K562 (cell line): ENCODE measurements around the gene DPM1. TPM values are rescaled to one million over a fixed set of nuclear protein-coding genes. Genes with fewer than 3 reads are reported as not detected.

Experiments used
- ASH1L ChIP-seq: fragments of 450-650 bp; IDR thresholded peaks from 2 replicates; pipeline ENCODE4 v1.6.1; 2018; ENCODE audit warnings: borderline replicate concordance, mild to moderate bottlenecking, low read depth; ENCODE audit not compliant: partially characterized antibody
- CAMTA2 ChIP-seq: fragments of 250-450 bp; sonication (Bioruptor Pico); conservative IDR thresholded peaks from 2 replicates; pipeline ENCODE4 v1.5.1; 2022
- CHD2 ChIP-seq: IDR thresholded peaks from 2 replicates; pipeline ENCODE4 v1.6.1; 2011; ENCODE audit warnings: low read depth, low read length
- CXXC5 ChIP-seq: fragments of 250-450 bp; sonication (Bioruptor Pico); IDR thresholded peaks from 2 replicates; pipeline ENCODE4 v1.8.0; 2022; ENCODE audit warnings: inconsistent platforms, mild to moderate bottlenecking, moderate library complexity
- DDX20 ChIP-seq: fragments of 450-650 bp; IDR thresholded peaks from 2 replicates; pipeline ENCODE4 v1.6.1; 2016; ENCODE audit warnings: missing genetic modification characterization, low read depth, mild to moderate bottlenecking, missing compliant biosample characterization, moderate library complexity
- E2F1 ChIP-seq: sonication (generic); formaldehyde crosslinking; IDR thresholded peaks from 2 replicates; pipeline ENCODE4 v1.8.1; 2023; ENCODE audit warnings: mild to moderate bottlenecking, missing genetic modification reagents, moderate library complexity
- E2F8 ChIP-seq: fragments of 450-650 bp; IDR thresholded peaks from 2 replicates; pipeline ENCODE4 v1.7.1; 2018; ENCODE audit warnings: mild to moderate bottlenecking, low read depth; ENCODE audit not compliant: partially characterized antibody
- EP400 ChIP-seq: fragments of 450-650 bp; IDR thresholded peaks from 2 replicates; pipeline ENCODE4 v1.6.1; 2017; ENCODE audit warnings: antibody characterized with exemption, mild to moderate bottlenecking, moderate library complexity
- HDAC1 ChIP-seq, 2 experiments: fragments of 450-650 bp; IDR thresholded peaks; 2 replicates each; pipeline ENCODE4 v1.6.1; 2016 to 2017; ENCODE audit warnings: inconsistent platforms in 1 of 2, mild to moderate bottlenecking in 1 of 2, moderate library complexity in 1 of 2
- KLF10 ChIP-seq: fragments of 250-450 bp; sonication (Bioruptor Pico); IDR thresholded peaks from 2 replicates; pipeline ENCODE4 v1.6.1; 2021; ENCODE audit warnings: matching md5 sums
- MED1 ChIP-seq: sonication (generic); formaldehyde crosslinking; IDR thresholded peaks from 2 replicates; pipeline ENCODE4 v1.8.1; 2023; ENCODE audit warnings: missing genetic modification reagents, borderline replicate concordance
- MTF1 ChIP-seq: fragments of 250-450 bp; sonication (Bioruptor Pico); IDR thresholded peaks from 2 replicates; pipeline ENCODE4 v1.9.0; 2021; ENCODE audit warnings: moderate library complexity, mild to moderate bottlenecking, inconsistent platforms, borderline replicate concordance
- NFE2 ChIP-seq: IDR thresholded peaks from 2 replicates; pipeline ENCODE4 v1.6.1; 2014; ENCODE audit warnings: antibody characterized with exemption, low read depth
- OTX1 ChIP-seq: fragments of 450-650 bp; formaldehyde crosslinking; IDR thresholded peaks from 2 replicates; pipeline ENCODE4 v1.4.0; 2022; ENCODE audit warnings: mild to moderate bottlenecking
- PREB ChIP-seq: sonication (generic); formaldehyde crosslinking; IDR thresholded peaks from 2 replicates; pipeline ENCODE4 v1.8.1; 2023; ENCODE audit warnings: mild to moderate bottlenecking, missing genetic modification reagents
- PRMT5 ChIP-seq: sonication (generic); formaldehyde crosslinking; IDR thresholded peaks from 2 replicates; pipeline ENCODE4 v1.5.0; 2020; ENCODE audit warnings: missing genetic modification reagents
- SP1 ChIP-seq: sonication (generic); formaldehyde crosslinking; IDR thresholded peaks from 2 replicates; pipeline ENCODE4 v1.8.1; 2022; ENCODE audit warnings: mild to moderate bottlenecking, missing genetic modification reagents
- XRCC4 ChIP-seq: IDR thresholded peaks from one replicate; pipeline ENCODE4 v1.6.1; 2011; ENCODE audit not compliant: insufficient read depth, insufficient read length; ENCODE audit errors: extremely low read depth
- ZFP36 ChIP-seq: fragments of 150-350 bp; IDR thresholded peaks from 2 replicates; pipeline ENCODE4 v1.6.1; 2018; ENCODE audit warnings: low read length, low read depth; ENCODE audit not compliant: partially characterized antibody
- ZNF655 ChIP-seq: fragments of 250-450 bp; sonication (Bioruptor Pico); IDR thresholded peaks from 2 replicates; pipeline ENCODE4 v1.5.0; 2021
- ZNF766 ChIP-seq: fragments of 200-800 bp; sonication (Bioruptor generic); conservative IDR thresholded peaks from 2 replicates; pipeline ENCODE4 v1.6.1; 2016; ENCODE audit warnings: missing genetic modification characterization, missing compliant biosample characterization
- ZZZ3 ChIP-seq: fragments of 450-650 bp; IDR thresholded peaks from 2 replicates; pipeline ENCODE4 v1.6.1; 2016; ENCODE audit warnings: antibody characterized with exemption, mild to moderate bottlenecking, moderate library complexity
- polyA plus RNA-seq, 8 experiments: library from polyadenylated mRNA; depleted of rRNA in 4 of 8; stranded (reverse) in 5 of 8; unstranded in 3 of 8; fragments of >200 nt; fragmentation: Nextera tagmentation in 2 of 8; fragmentation: Illumina TruSeq in 1 of 8; extraction: Ambion mirVana in 2 of 8; extraction: Trizol in 1 of 8; gene quantifications; 2 replicates each; pipeline versions ENCODE4 v1.2.1 to v1.2.3, GENCODE V29; 2011 to 2014; ENCODE audit warnings: inconsistent platforms in 1 of 8, missing spikeins in 1 of 8
- total RNA-seq, 7 experiments: library from RNA; depleted of rRNA in 6 of 7; stranded (reverse); fragments of >200 nt in 6 of 7; fragmentation: Illumina TruSeq in 2 of 7; extraction: Trizol in 2 of 7; gene quantifications; 2 replicates each; pipeline versions ENCODE4 v1.2.1 to v1.2.3, GENCODE V29; 2011 to 2021; ENCODE audit warnings: low replicate concordance in 1 of 7

Gene DPM1
- total and polyA plus RNA-seq, 9 of the 15 experiments (the other 6 are each of a cell fraction or from before 2014, with no cell fraction given), result 75.2 to 190 (median 153) TPM

GRCh38 chr20:50958615-50959542 is 547 bp upstream of the DPM1 start, which contains the start of gene MOCS3 (continued):
- peak; percentile 98 for TF ChIP-seq E2F8
- TF ChIP-seq MTF1 (CRISPR knock-in tag), result no peak
- TF ChIP-seq NFE2, result no peak
- no peak for TF ChIP-seq CHD2
- TF ChIP-seq ZZZ3, result 0 out of 2 replicates have a peak, but pooled peaks have one; percentile 43
- 0 out of 2 replicates have a peak, but pooled peaks have one; percentile 61 for TF ChIP-seq MED1 (CRISPR knock-in tag)
- TF ChIP-seq ZFP36, result no peak
- TF ChIP-seq PRMT5 (CRISPR knock-in tag), result no peak
- TF ChIP-seq ASH1L, result peak; percentile 84
- 0 out of 2 replicates have a peak, but pooled peaks have one; percentile 1 for TF ChIP-seq E2F1 (CRISPR knock-in tag)
- peak; percentile 85 for TF ChIP-seq EP400
- TF ChIP-seq CAMTA2 (CRISPR knock-in tag), result no peak
- no peak for TF ChIP-seq XRCC4
- peak; percentile 23; the same call in 1 of the 2 replicates for TF ChIP-seq SP1 (CRISPR knock-in tag)
- no peak for TF ChIP-seq KLF10 (CRISPR knock-in tag)
- peak; percentile 79 to 93; a peak in 3 of 4 replicates for TF ChIP-seq HDAC1 (IDR thresholded peaks at IDR 0.05)
- no peak for TF ChIP-seq ZNF766 (CRISPR knock-in tag)
- TF ChIP-seq CXXC5 (CRISPR knock-in tag), result peak; percentile 85; the same call in 1 of the 2 replicates
- TF ChIP-seq ZNF655 (CRISPR knock-in tag), result no peak
- TF ChIP-seq DDX20, result no peak
- TF ChIP-seq PREB (CRISPR knock-in tag), result 0 out of 2 replicates have a peak, but pooled peaks have one; percentile 18
- TF ChIP-seq OTX1 (CRISPR knock-in tag), result no peak
